HEK293 (cell line): Measurements from ENCODE around the gene OR13J1.

Source experiments
- BCL11B ChIP-seq: fragments of 450-650 bp; formaldehyde crosslinking; IDR thresholded peaks from 2 replicates; pipeline ENCODE4 v1.5.1; 2016; ENCODE audit warnings: low read depth, missing biosample characterization, missing genetic modification characterization
- GLI2 ChIP-seq: fragments of 450-650 bp; formaldehyde crosslinking; IDR thresholded peaks from 2 replicates; pipeline ENCODE4; 2017; ENCODE audit warnings: missing biosample characterization, missing genetic modification characterization, low read depth, borderline replicate concordance
- SP2 ChIP-seq: fragments of 450-650 bp; formaldehyde crosslinking; IDR thresholded peaks from 2 replicates; pipeline ENCODE4 v1.5.1; 2016; ENCODE audit warnings: missing biosample characterization, missing genetic modification characterization
- ZFP69B ChIP-seq: fragments of 450-650 bp; formaldehyde crosslinking; IDR thresholded peaks from 2 replicates; pipeline ENCODE4 v1.5.1; 2016; ENCODE audit warnings: missing biosample characterization, missing genetic modification characterization
- ZNF114 ChIP-seq: fragments of 450-650 bp; formaldehyde crosslinking; IDR thresholded peaks from 2 replicates; pipeline ENCODE4 v1.5.0; 2017; ENCODE audit warnings: missing biosample characterization, missing genetic modification characterization
- ZNF133 ChIP-seq: fragments of 450-650 bp; formaldehyde crosslinking; IDR thresholded peaks from 2 replicates; pipeline ENCODE4 v1.5.1; 2016; ENCODE audit warnings: missing biosample characterization, missing genetic modification characterization
- ZNF174 ChIP-seq: fragments of 450-650 bp; formaldehyde crosslinking; IDR thresholded peaks from 2 replicates; pipeline ENCODE4 v1.5.0; 2017; ENCODE audit warnings: missing biosample characterization, mild to moderate bottlenecking, missing genetic modification characterization
- ZNF184 ChIP-seq: fragments of 450-650 bp; IDR thresholded peaks from 2 replicates; pipeline ENCODE4 v1.5.1; 2018; ENCODE audit warnings: missing biosample characterization, mild to moderate bottlenecking, missing genetic modification characterization
- ZNF2 ChIP-seq: fragments of 450-650 bp; formaldehyde crosslinking; IDR thresholded peaks from 2 replicates; pipeline ENCODE4 v1.5.1; 2016; ENCODE audit warnings: missing biosample characterization, missing genetic modification characterization
- ZNF266 ChIP-seq: fragments of 450-650 bp; formaldehyde crosslinking; IDR thresholded peaks from 2 replicates; pipeline ENCODE4 v1.5.1; 2016; ENCODE audit warnings: missing biosample characterization, missing genetic modification characterization, low read depth
- ZNF335 ChIP-seq: fragments of 450-650 bp; formaldehyde crosslinking; conservative IDR thresholded peaks from 2 replicates; pipeline ENCODE4 v1.5.1; 2016; ENCODE audit warnings: missing biosample characterization, missing genetic modification characterization
- ZNF48 ChIP-seq: fragments of 450-650 bp; formaldehyde crosslinking; IDR thresholded peaks from 2 replicates; pipeline ENCODE4 v1.5.1; 2016; ENCODE audit warnings: missing biosample characterization, missing genetic modification characterization
- ZNF658 ChIP-seq: fragments of 450-650 bp; formaldehyde crosslinking; IDR thresholded peaks from 2 replicates; pipeline ENCODE4; 2016; ENCODE audit warnings: missing biosample characterization, missing genetic modification characterization
- ZNF677 ChIP-seq: fragments of 450-650 bp; IDR thresholded peaks from 2 replicates; pipeline ENCODE4 v1.5.0; 2018; ENCODE audit warnings: missing biosample characterization, mild to moderate bottlenecking, missing genetic modification characterization, moderate library complexity
- ZNF701 ChIP-seq: fragments of 450-650 bp; formaldehyde crosslinking; IDR thresholded peaks from 2 replicates; pipeline ENCODE4 v1.5.1; 2016; ENCODE audit warnings: missing biosample characterization, missing genetic modification characterization
- TF ChIP-seq, protein P1 (sequence below): fragments of 450-650 bp; formaldehyde crosslinking; IDR thresholded peaks from 2 replicates; pipeline ENCODE4 v1.5.1; 2017; ENCODE audit warnings: missing biosample characterization, missing genetic modification characterization
- TF ChIP-seq, protein P2 (sequence below): fragments of 450-650 bp; formaldehyde crosslinking; IDR thresholded peaks from 2 replicates; pipeline ENCODE4 v1.5.1; 2016; ENCODE audit warnings: missing biosample characterization, missing genetic modification characterization
- TF ChIP-seq, protein P3 (sequence below): fragments of 450-650 bp; formaldehyde crosslinking; IDR thresholded peaks from 2 replicates; pipeline ENCODE4 v1.5.1; 2016; ENCODE audit warnings: missing biosample characterization, missing genetic modification characterization
- TF ChIP-seq, protein P4 (sequence below): fragments of 450-650 bp; formaldehyde crosslinking; IDR thresholded peaks from 2 replicates; pipeline ENCODE4 v1.5.1; 2017; ENCODE audit warnings: missing biosample characterization, mild to moderate bottlenecking, missing genetic modification characterization, moderate library complexity
- TF ChIP-seq, protein P5 (sequence below): fragments of 450-650 bp; formaldehyde crosslinking; IDR thresholded peaks from 2 replicates; pipeline ENCODE4 v1.5.1; 2016; ENCODE audit warnings: missing biosample characterization, missing genetic modification characterization
- TF ChIP-seq, protein P6 (sequence below): fragments of 450-650 bp; formaldehyde crosslinking; IDR thresholded peaks from 2 replicates; pipeline ENCODE4 v1.5.1; 2016; ENCODE audit warnings: missing biosample characterization, missing genetic modification characterization, borderline replicate concordance
- TF ChIP-seq, protein P7 (sequence below): fragments of 450-650 bp; formaldehyde crosslinking; IDR thresholded peaks from 2 replicates; pipeline ENCODE4 v1.5.1; 2016; ENCODE audit warnings: missing biosample characterization, missing genetic modification characterization, borderline replicate concordance

Gene OR13J1

DNA sequence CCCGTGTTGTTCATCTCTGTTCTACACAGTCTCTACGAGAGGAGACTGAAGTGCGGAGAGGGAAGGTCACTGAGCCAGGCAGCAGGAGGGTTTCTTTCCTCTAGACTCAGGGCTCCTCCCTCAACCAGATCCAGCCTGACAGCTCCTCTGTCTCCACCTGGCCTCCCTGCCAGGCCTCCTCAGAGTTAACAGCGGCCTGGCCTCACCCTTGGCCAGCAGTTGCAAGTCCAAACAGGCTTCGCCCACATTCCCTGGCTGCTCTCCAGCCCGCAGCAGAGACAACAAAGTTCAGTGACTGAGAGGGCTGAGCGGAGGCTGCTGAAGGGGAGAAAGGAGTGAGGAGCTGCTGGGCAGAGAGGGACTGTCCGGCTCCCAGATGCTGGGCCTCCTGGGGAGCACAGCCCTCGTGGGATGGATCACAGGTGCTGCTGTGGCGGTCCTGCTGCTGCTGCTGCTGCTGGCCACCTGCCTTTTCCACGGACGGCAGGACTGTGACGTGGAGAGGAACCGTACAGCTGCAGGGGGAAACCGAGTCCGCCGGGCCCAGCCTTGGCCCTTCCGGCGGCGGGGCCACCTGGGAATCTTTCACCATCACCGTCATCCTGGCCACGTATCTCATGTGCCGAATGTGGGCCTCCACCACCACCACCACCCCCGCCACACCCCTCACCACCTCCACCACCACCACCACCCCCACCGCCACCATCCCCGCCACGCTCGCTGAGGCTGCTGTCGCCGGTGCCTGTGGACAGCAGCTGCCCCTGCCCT, 35.9 kb upstream of the OR13J1 start, which contains the start of gene HRCT1 (continued):
- TF ChIP-seq GLI2 (tag by site-specific recombination) = no peak
- TF ChIP-seq ZNF48 (tag by site-specific recombination) = no peak
- TF ChIP-seq, protein P1, sequence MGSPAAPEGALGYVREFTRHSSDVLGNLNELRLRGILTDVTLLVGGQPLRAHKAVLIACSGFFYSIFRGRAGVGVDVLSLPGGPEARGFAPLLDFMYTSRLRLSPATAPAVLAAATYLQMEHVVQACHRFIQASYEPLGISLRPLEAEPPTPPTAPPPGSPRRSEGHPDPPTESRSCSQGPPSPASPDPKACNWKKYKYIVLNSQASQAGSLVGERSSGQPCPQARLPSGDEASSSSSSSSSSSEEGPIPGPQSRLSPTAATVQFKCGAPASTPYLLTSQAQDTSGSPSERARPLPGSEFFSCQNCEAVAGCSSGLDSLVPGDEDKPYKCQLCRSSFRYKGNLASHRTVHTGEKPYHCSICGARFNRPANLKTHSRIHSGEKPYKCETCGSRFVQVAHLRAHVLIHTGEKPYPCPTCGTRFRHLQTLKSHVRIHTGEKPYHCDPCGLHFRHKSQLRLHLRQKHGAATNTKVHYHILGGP (tag by site-specific recombination) = no peak
- no peak for TF ChIP-seq ZNF335 (tag by site-specific recombination)
- TF ChIP-seq, protein P2, sequence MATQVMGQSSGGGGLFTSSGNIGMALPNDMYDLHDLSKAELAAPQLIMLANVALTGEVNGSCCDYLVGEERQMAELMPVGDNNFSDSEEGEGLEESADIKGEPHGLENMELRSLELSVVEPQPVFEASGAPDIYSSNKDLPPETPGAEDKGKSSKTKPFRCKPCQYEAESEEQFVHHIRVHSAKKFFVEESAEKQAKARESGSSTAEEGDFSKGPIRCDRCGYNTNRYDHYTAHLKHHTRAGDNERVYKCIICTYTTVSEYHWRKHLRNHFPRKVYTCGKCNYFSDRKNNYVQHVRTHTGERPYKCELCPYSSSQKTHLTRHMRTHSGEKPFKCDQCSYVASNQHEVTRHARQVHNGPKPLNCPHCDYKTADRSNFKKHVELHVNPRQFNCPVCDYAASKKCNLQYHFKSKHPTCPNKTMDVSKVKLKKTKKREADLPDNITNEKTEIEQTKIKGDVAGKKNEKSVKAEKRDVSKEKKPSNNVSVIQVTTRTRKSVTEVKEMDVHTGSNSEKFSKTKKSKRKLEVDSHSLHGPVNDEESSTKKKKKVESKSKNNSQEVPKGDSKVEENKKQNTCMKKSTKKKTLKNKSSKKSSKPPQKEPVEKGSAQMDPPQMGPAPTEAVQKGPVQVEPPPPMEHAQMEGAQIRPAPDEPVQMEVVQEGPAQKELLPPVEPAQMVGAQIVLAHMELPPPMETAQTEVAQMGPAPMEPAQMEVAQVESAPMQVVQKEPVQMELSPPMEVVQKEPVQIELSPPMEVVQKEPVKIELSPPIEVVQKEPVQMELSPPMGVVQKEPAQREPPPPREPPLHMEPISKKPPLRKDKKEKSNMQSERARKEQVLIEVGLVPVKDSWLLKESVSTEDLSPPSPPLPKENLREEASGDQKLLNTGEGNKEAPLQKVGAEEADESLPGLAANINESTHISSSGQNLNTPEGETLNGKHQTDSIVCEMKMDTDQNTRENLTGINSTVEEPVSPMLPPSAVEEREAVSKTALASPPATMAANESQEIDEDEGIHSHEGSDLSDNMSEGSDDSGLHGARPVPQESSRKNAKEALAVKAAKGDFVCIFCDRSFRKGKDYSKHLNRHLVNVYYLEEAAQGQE (tag by site-specific recombination) = peak; percentile 37
- TF ChIP-seq, protein P3, sequence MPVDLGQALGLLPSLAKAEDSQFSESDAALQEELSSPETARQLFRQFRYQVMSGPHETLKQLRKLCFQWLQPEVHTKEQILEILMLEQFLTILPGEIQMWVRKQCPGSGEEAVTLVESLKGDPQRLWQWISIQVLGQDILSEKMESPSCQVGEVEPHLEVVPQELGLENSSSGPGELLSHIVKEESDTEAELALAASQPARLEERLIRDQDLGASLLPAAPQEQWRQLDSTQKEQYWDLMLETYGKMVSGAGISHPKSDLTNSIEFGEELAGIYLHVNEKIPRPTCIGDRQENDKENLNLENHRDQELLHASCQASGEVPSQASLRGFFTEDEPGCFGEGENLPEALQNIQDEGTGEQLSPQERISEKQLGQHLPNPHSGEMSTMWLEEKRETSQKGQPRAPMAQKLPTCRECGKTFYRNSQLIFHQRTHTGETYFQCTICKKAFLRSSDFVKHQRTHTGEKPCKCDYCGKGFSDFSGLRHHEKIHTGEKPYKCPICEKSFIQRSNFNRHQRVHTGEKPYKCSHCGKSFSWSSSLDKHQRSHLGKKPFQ (tag by site-specific recombination) = no peak
- no peak for TF ChIP-seq ZNF701
- TF ChIP-seq SP2 (tag by site-specific recombination) = no peak
- no peak for TF ChIP-seq ZNF677 (tag by site-specific recombination)
- TF ChIP-seq, protein P4, sequence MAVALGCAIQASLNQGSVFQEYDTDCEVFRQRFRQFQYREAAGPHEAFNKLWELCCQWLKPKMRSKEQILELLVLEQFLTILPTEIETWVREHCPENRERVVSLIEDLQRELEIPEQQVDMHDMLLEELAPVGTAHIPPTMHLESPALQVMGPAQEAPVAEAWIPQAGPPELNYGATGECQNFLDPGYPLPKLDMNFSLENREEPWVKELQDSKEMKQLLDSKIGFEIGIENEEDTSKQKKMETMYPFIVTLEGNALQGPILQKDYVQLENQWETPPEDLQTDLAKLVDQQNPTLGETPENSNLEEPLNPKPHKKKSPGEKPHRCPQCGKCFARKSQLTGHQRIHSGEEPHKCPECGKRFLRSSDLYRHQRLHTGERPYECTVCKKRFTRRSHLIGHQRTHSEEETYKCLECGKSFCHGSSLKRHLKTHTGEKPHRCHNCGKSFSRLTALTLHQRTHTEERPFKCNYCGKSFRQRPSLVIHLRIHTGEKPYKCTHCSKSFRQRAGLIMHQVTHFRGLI (tag by site-specific recombination) = no peak
- TF ChIP-seq ZNF2 (tag by site-specific recombination) = no peak
- no peak for TF ChIP-seq ZNF133 (tag by site-specific recombination)
- no peak for TF ChIP-seq ZNF174 (tag by site-specific recombination)
- TF ChIP-seq, protein P5, sequence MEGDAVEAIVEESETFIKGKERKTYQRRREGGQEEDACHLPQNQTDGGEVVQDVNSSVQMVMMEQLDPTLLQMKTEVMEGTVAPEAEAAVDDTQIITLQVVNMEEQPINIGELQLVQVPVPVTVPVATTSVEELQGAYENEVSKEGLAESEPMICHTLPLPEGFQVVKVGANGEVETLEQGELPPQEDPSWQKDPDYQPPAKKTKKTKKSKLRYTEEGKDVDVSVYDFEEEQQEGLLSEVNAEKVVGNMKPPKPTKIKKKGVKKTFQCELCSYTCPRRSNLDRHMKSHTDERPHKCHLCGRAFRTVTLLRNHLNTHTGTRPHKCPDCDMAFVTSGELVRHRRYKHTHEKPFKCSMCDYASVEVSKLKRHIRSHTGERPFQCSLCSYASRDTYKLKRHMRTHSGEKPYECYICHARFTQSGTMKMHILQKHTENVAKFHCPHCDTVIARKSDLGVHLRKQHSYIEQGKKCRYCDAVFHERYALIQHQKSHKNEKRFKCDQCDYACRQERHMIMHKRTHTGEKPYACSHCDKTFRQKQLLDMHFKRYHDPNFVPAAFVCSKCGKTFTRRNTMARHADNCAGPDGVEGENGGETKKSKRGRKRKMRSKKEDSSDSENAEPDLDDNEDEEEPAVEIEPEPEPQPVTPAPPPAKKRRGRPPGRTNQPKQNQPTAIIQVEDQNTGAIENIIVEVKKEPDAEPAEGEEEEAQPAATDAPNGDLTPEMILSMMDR = no peak
- TF ChIP-seq ZFP69B (tag by site-specific recombination) = no peak
- TF ChIP-seq BCL11B (tag by site-specific recombination) = no peak
- no peak for TF ChIP-seq ZNF658 (tag by site-specific recombination)
- TF ChIP-seq ZNF114 (tag by site-specific recombination) = no peak
- TF ChIP-seq, protein P6, sequence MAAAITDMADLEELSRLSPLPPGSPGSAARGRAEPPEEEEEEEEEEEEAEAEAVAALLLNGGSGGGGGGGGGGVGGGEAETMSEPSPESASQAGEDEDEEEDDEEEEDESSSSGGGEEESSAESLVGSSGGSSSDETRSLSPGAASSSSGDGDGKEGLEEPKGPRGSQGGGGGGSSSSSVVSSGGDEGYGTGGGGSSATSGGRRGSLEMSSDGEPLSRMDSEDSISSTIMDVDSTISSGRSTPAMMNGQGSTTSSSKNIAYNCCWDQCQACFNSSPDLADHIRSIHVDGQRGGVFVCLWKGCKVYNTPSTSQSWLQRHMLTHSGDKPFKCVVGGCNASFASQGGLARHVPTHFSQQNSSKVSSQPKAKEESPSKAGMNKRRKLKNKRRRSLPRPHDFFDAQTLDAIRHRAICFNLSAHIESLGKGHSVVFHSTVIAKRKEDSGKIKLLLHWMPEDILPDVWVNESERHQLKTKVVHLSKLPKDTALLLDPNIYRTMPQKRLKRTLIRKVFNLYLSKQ (tag by site-specific recombination) = no peak
- TF ChIP-seq ZNF266 (tag by site-specific recombination) = no peak
- TF ChIP-seq ZNF184 (tag by site-specific recombination) = no peak
- TF ChIP-seq, protein P7, sequence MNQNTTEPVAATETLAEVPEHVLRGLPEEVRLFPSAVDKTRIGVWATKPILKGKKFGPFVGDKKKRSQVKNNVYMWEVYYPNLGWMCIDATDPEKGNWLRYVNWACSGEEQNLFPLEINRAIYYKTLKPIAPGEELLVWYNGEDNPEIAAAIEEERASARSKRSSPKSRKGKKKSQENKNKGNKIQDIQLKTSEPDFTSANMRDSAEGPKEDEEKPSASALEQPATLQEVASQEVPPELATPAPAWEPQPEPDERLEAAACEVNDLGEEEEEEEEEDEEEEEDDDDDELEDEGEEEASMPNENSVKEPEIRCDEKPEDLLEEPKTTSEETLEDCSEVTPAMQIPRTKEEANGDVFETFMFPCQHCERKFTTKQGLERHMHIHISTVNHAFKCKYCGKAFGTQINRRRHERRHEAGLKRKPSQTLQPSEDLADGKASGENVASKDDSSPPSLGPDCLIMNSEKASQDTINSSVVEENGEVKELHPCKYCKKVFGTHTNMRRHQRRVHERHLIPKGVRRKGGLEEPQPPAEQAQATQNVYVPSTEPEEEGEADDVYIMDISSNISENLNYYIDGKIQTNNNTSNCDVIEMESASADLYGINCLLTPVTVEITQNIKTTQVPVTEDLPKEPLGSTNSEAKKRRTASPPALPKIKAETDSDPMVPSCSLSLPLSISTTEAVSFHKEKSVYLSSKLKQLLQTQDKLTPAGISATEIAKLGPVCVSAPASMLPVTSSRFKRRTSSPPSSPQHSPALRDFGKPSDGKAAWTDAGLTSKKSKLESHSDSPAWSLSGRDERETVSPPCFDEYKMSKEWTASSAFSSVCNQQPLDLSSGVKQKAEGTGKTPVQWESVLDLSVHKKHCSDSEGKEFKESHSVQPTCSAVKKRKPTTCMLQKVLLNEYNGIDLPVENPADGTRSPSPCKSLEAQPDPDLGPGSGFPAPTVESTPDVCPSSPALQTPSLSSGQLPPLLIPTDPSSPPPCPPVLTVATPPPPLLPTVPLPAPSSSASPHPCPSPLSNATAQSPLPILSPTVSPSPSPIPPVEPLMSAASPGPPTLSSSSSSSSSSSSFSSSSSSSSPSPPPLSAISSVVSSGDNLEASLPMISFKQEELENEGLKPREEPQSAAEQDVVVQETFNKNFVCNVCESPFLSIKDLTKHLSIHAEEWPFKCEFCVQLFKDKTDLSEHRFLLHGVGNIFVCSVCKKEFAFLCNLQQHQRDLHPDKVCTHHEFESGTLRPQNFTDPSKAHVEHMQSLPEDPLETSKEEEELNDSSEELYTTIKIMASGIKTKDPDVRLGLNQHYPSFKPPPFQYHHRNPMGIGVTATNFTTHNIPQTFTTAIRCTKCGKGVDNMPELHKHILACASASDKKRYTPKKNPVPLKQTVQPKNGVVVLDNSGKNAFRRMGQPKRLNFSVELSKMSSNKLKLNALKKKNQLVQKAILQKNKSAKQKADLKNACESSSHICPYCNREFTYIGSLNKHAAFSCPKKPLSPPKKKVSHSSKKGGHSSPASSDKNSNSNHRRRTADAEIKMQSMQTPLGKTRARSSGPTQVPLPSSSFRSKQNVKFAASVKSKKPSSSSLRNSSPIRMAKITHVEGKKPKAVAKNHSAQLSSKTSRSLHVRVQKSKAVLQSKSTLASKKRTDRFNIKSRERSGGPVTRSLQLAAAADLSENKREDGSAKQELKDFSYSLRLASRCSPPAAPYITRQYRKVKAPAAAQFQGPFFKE (tag by site-specific recombination) = no peak
